ENCODE results near the gene ADIG.

Gene ADIG

GRCh38 chr20:38604873-38605303, 23.9 kb downstream of the ADIG start:
- TF ChIP-seq CTCF (IDR thresholded peaks at IDR 0.05), result no peak
- peaks cover 0 to 7% (median 3%) of the 10 kb centered on the region in 4 donors for H3K4me1 ChIP-seq
- intact Hi-C loops (cut with DNase I; ENCODE audit: low total_unique reads), result no loop called here
- H3K27ac ChIP-seq, result no peak overlapping the region
- H3K9me3 ChIP-seq, result no peaks in the 10 kb centered on the region
- no peak for DNase-seq
- no peaks in the 10 kb centered on the region for H3K36me3 ChIP-seq
- peaks cover 0 to 42% of the 10 kb centered on the region in 2 donors for H3K27me3 ChIP-seq
- no peak overlapping the region for H3K4me3 ChIP-seq

DNA sequence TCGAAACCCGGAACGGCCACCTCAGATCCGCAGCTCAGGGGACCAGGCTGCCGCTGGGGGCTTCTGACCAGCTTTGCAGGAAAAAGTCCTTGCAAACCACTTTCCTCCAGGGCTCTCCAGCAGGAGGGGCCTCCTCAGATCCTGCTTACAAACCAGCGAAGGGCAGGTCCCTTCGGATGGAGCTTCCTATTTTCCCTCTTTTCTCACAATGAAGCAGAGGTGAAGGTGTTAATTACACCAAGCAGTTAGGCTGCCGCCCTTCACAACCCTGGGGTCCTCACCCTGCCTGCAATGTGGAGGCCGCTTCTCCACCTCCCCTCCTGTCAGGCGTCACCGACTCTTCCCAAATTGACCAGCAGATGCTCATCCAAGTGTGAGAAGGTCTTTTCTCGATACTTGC, 26.4 kb downstream of the ADIG start:
- TF ChIP-seq CTCF (IDR thresholded peaks at IDR 0.05), result no peak
- peaks cover 0 to 22% of the 10 kb centered on the region in 2 donors for H3K27me3 ChIP-seq
- H3K9me3 ChIP-seq, result no peaks in the 10 kb centered on the region
- H3K27ac ChIP-seq, result no peak overlapping the region
- H3K4me1 ChIP-seq, result no peaks in the 10 kb centered on the region
- no peak overlapping the region for H3K4me3 ChIP-seq
- intact Hi-C loops (cut with DNase I; ENCODE audit: low total_unique reads), result no loop called here
- DNase-seq, result no peak
- H3K36me3 ChIP-seq, result no peaks in the 10 kb centered on the region

DNA sequence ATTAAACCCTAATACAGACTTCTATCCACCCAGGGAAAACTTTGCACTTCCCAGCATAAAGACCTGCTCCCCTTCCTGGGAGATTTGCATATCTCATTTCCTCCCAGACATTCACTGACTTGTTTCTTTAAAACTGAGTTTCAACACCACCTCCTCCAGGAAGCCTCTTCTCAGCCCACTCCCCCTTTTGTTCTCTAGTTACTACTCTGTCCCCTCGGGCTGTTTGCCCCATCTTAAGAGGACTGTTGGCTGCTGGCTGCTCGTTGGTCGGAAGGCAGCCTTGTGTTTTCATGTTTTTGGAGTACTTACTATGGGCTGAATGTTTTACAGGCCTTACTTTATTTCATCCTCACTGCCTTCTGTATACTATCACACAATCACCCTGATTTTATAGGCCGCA, 27.2 kb downstream of the ADIG start:
- H3K27me3 ChIP-seq, result peaks cover 0 to 23% of the 10 kb centered on the region in 2 donors
- no peak overlapping the region for H3K27ac ChIP-seq
- no peak overlapping the region for H3K4me3 ChIP-seq
- no peaks in the 10 kb centered on the region for H3K4me1 ChIP-seq
- DNase-seq, result no peak
- no peaks in the 10 kb centered on the region for H3K9me3 ChIP-seq
- H3K36me3 ChIP-seq, result no peaks in the 10 kb centered on the region
- no peak for TF ChIP-seq CTCF (IDR thresholded peaks at IDR 0.05)
- intact Hi-C loops (cut with DNase I; ENCODE audit: low total_unique reads), result no loop called here

- H3K4me1 ChIP-seq, result no peaks in the 10 kb centered on the region
- no peak overlapping the region for H3K4me3 ChIP-seq
- intact Hi-C loops (cut with DNase I; ENCODE audit: low total_unique reads), result no loop called here
- no peak overlapping the region for H3K27ac ChIP-seq
- no peak for DNase-seq
- no peak for TF ChIP-seq CTCF (IDR thresholded peaks at IDR 0.05)
- peaks cover 0 to 23% of the 10 kb centered on the region in 2 donors for H3K27me3 ChIP-seq
- no peaks in the 10 kb centered on the region for H3K36me3 ChIP-seq
- H3K9me3 ChIP-seq, result no peaks in the 10 kb centered on the region
Observed at GRCh38 chr20:38609815-38610214, 28.8 kb downstream of the ADIG start.

- H3K9me3 ChIP-seq, result no peaks in the 10 kb centered on the region
- no peaks in the 10 kb centered on the region for H3K4me1 ChIP-seq
- no peaks in the 10 kb centered on the region for H3K36me3 ChIP-seq
- intact Hi-C loops (cut with DNase I; ENCODE audit: low total_unique reads), result no loop called here
- no peak overlapping the region for H3K4me3 ChIP-seq
- TF ChIP-seq CTCF (IDR thresholded peaks at IDR 0.05), result no peak
- DNase-seq, result no peak
- no peak overlapping the region for H3K27ac ChIP-seq
- H3K27me3 ChIP-seq, result peaks cover 0 to 25% of the 10 kb centered on the region in 2 donors
Observed at GRCh38 chr20:38610521-38610920, 29.5 kb downstream of the ADIG start.

Data from tibial artery (tissue), 4 donors.